ENCODE results near the gene SLC38A7. TPM values are rescaled to one million over a fixed set of nuclear protein-coding genes. Genes with fewer than 3 reads are reported as not detected.
"Not testable (repeated sequence)": the region's sequence is repeated elsewhere in the genome, so short reads cannot be mapped to it uniquely, and the experiment has no call there.

SLC38A7 gene
- total RNA-seq, 1 donor from 2014 or later: 40.2 TPM

DNA sequence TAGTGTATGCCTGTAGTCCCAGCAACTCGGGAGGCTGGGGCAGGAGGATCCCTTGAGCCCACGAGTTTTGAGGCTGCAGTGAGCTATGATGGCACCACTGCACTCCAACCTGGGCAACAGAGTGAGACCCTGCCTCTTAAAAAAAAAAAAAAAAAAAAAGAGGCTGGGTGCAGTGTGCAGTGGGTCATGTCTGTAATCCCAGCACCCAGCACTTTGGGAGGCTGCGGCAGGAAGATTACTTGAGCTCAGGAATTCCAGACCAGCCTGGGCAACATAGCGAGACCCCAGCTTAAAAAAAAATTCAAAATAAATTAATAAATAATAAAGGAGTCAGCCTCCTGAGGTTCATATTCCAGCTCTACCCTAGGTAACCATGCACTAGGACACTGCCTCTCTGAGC is 45.3 kb downstream of the SLC38A7 start:
- Histone ChIP-seq H3K79me2 (ENCODE audit: insufficient read depth, low read length) (no peaks in the 10 kb centered on the region), H3K4me2 (ENCODE audit: low read length) (no peak overlapping the region), H3K4me3 (ENCODE audit: insufficient read depth, low read depth, low read length) (no peak overlapping the region), H3K9me3 (ENCODE audit: insufficient read depth, low read depth, low read length) (no peaks in the 10 kb centered on the region), H3K27ac (ENCODE audit: low read depth, low read length) (no peak overlapping the region), H3K9ac (ENCODE audit: low read length) (no peak overlapping the region), H3K36me3 (ENCODE audit: insufficient read depth, low read length) (no peaks in the 10 kb centered on the region), H2AFZ (ENCODE audit: low read depth, low read length) (no peak overlapping the region), H3K4me1 (ENCODE audit: insufficient read depth, low read length) (peaks cover 4% of the 10 kb centered on the region), H4K20me1 (ENCODE audit: insufficient read depth, low read length) (no peaks in the 10 kb centered on the region), H3K27me3 (ENCODE audit: insufficient read depth, low read length) (no peaks in the 10 kb centered on the region)
- Mint-ChIP-seq H3K4me1 (ENCODE audit: low read depth, unreplicated experiment) (peaks cover 5% of the 10 kb centered on the region), H3K27ac (ENCODE audit: unreplicated experiment) (no peak overlapping the region), H3K4me3 (ENCODE audit: unreplicated experiment) (no peak overlapping the region), H3K36me3 (ENCODE audit: low read depth, unreplicated experiment) (no peaks in the 10 kb centered on the region), H3K27me3 (ENCODE audit: low read depth, unreplicated experiment) (peaks cover 8% of the 10 kb centered on the region), H3K9me3 (ENCODE audit: unreplicated experiment) (no peaks in the 10 kb centered on the region)
- no peak for FAIRE-seq
- TF ChIP-seq, protein P1, sequence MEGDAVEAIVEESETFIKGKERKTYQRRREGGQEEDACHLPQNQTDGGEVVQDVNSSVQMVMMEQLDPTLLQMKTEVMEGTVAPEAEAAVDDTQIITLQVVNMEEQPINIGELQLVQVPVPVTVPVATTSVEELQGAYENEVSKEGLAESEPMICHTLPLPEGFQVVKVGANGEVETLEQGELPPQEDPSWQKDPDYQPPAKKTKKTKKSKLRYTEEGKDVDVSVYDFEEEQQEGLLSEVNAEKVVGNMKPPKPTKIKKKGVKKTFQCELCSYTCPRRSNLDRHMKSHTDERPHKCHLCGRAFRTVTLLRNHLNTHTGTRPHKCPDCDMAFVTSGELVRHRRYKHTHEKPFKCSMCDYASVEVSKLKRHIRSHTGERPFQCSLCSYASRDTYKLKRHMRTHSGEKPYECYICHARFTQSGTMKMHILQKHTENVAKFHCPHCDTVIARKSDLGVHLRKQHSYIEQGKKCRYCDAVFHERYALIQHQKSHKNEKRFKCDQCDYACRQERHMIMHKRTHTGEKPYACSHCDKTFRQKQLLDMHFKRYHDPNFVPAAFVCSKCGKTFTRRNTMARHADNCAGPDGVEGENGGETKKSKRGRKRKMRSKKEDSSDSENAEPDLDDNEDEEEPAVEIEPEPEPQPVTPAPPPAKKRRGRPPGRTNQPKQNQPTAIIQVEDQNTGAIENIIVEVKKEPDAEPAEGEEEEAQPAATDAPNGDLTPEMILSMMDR (IDR thresholded peaks at IDR 0.05; ENCODE audit: insufficient read depth, low read depth, low read length): no peak
- no peak for TF ChIP-seq EZH2 (IDR thresholded peaks at IDR 0.05; ENCODE audit: insufficient read depth, low read length)
- no peak for DNase-seq (ENCODE audit: low read depth)

DNA sequence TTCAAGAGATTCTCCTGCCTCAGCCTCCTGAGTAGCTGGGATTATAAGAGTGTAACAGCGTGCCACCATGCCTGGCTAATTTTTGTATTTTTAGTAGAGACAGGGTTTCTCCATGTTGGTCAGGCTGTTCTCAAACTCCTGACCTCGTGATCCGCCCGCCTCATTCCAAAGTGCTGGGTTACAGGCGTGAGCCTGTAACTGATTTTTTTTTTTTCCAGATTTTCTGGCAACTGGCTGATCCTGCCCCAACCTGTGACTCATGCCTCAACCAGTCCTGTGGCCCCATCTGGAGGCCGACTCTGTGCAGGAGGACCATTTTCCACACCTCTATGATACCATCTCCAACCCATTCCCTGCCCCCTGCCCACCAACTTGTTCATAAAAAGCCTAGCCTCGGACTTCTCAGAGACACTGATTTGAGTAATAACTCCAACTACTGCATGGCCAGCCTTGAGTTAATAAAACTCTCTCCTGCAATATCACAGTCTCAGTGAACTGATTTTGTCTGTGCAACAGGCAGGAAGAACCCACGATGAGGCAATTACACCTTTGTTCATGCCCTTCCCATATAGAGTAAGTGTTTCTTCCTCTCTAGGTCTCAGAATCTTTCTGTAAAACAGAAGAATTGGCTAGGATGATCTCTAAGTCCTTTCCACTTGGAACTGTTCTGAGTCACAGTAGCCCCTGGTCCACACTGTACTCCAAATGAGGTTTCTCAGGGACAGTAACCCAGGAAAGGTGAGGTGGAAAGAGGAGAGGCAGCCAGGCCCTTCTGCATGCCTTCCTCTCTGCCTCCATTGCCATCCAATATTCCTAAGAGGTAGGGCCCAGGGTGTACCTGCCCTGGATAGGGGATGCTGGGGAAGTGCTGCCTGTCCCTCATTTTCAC is 46.2 kb downstream of the SLC38A7 start:
- Mint-ChIP-seq H3K27ac (ENCODE audit: unreplicated experiment) (peak overlapping the region; percentile 62), H3K9me3 (ENCODE audit: unreplicated experiment) (no peaks in the 10 kb centered on the region), H3K4me1 (ENCODE audit: low read depth, unreplicated experiment) (peaks cover 5% of the 10 kb centered on the region), H3K4me3 (ENCODE audit: unreplicated experiment) (no peak overlapping the region), H3K27me3 (ENCODE audit: low read depth, unreplicated experiment) (peaks cover 8% of the 10 kb centered on the region), H3K36me3 (ENCODE audit: low read depth, unreplicated experiment) (no peaks in the 10 kb centered on the region)
- Histone ChIP-seq H3K27me3 (ENCODE audit: insufficient read depth, low read length) (no peaks in the 10 kb centered on the region), H3K4me3 (ENCODE audit: insufficient read depth, low read depth, low read length) (no peak overlapping the region), H3K4me1 (ENCODE audit: insufficient read depth, low read length) (peaks cover 4% of the 10 kb centered on the region), H3K4me2 (ENCODE audit: low read length) (peak overlapping the region; percentile 22), H2AFZ (ENCODE audit: low read depth, low read length) (no peak overlapping the region), H4K20me1 (ENCODE audit: insufficient read depth, low read length) (no peaks in the 10 kb centered on the region), H3K9ac (ENCODE audit: low read length) (no peak overlapping the region), H3K36me3 (ENCODE audit: insufficient read depth, low read length) (no peaks in the 10 kb centered on the region), H3K79me2 (ENCODE audit: insufficient read depth, low read length) (no peaks in the 10 kb centered on the region), H3K9me3 (ENCODE audit: insufficient read depth, low read depth, low read length) (no peaks in the 10 kb centered on the region), H3K27ac (ENCODE audit: low read depth, low read length) (no peak overlapping the region)
- TF ChIP-seq, protein P1 (IDR thresholded peaks at IDR 0.05; ENCODE audit: insufficient read depth, low read depth, low read length): peak; percentile 23
- TF ChIP-seq EZH2 (IDR thresholded peaks at IDR 0.05; ENCODE audit: insufficient read depth, low read length): no peak
- DNase-seq (ENCODE audit: low read depth): peak; percentile 81
- peak; percentile 39 for FAIRE-seq

DNA sequence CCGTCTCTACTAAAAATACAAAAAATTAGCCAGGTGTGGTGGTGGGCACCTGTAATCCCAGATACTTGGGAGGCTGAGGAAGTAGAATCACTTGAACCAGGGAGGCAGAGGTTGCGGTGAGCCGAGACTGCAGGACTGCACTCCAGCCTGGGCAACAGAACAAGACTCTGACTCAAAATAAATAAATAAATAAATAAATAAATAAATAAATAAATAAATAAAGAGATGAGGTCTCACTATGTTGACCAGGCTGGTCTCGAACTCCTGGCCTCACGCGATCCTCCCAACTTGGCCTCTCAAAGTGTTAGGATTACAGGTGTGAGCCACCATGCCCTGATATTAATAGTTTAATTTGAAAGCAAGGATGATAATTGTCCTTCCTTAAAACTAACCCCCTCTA is 47.5 kb downstream of the SLC38A7 start:
- not testable (repeated sequence) for H2AFZ ChIP-seq (ENCODE audit: low read depth, low read length); H3K36me3 Mint-ChIP-seq (ENCODE audit: low read depth, unreplicated experiment); H3K4me2 ChIP-seq (ENCODE audit: low read length); H3K4me1 Mint-ChIP-seq (ENCODE audit: low read depth, unreplicated experiment); H3K9ac ChIP-seq (ENCODE audit: low read length); H3K27me3 ChIP-seq (ENCODE audit: insufficient read depth, low read length); H4K20me1 ChIP-seq (ENCODE audit: insufficient read depth, low read length); H3K4me3 Mint-ChIP-seq (ENCODE audit: unreplicated experiment); H3K9me3 Mint-ChIP-seq (ENCODE audit: unreplicated experiment); H3K27ac Mint-ChIP-seq (ENCODE audit: unreplicated experiment); FAIRE-seq; H3K27me3 Mint-ChIP-seq (ENCODE audit: low read depth, unreplicated experiment); H3K4me1 ChIP-seq (ENCODE audit: insufficient read depth, low read length); H3K9me3 ChIP-seq (ENCODE audit: insufficient read depth, low read depth, low read length); H3K4me3 ChIP-seq (ENCODE audit: insufficient read depth, low read depth, low read length); H3K27ac ChIP-seq (ENCODE audit: low read depth, low read length); H3K79me2 ChIP-seq (ENCODE audit: insufficient read depth, low read length); DNase-seq (ENCODE audit: low read depth); H3K36me3 ChIP-seq (ENCODE audit: insufficient read depth, low read length)

Measured in astrocyte (in vitro differentiated cells and primary cell).